EL (cell line): ENCODE results near the gene UBE2U.
"Not testable (repeated sequence)": the region's sequence is repeated elsewhere in the genome, so short reads cannot be mapped to it uniquely, and the experiment has no call there.

Experiments
- DNase-seq: peaks from one replicate; pipeline ENCODE4 v3.0.0-alpha.2; 2016

Gene UBE2U

DNA sequence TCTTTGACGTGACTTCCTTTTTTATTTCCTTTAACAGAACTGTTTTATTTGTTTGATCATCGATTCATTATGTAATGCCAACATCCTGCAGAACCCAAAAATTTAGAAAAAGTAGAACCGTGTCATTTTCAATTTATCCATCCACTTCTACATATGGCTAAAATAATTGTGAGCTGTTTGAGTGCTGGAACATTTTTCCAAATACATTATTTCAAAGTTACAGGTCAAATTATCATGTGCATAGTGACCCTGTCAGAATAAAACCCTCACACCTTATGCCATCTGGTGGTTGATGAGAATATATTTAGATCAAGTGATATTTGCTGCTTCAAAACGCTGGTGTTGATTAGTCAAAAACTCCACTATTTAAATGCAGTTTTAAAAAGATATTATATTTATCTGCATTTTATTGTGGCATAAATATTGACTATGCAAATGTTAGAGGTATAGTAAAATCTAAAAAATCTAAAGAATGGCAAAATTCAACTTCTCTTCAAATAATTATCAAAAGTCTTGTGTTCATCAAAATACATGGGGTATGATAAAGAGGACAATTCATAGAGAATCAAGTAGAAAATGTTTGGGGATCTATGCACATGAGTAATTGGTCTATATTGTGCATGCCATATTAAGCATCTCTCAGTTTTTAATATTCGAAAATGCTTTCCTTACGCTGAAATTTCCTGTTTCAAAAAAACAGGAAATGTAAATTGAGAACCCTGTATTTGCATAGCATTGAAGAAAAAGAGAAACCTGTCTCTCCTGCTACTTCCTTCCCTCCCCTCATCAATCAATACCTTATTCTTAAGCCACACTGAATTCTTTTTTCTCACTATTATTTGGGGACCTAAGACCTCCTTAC is 39.7 kb downstream of the UBE2U start:
- DNase-seq, result peak; percentile 53

- no peak for DNase-seq
These were observed 40.3 kb downstream of the UBE2U start for GRCh38 chr1:64243757-64244080.

- no peak for DNase-seq
These were observed 42.1 kb downstream of the UBE2U start for GRCh38 chr1:64245495-64245894.

DNA sequence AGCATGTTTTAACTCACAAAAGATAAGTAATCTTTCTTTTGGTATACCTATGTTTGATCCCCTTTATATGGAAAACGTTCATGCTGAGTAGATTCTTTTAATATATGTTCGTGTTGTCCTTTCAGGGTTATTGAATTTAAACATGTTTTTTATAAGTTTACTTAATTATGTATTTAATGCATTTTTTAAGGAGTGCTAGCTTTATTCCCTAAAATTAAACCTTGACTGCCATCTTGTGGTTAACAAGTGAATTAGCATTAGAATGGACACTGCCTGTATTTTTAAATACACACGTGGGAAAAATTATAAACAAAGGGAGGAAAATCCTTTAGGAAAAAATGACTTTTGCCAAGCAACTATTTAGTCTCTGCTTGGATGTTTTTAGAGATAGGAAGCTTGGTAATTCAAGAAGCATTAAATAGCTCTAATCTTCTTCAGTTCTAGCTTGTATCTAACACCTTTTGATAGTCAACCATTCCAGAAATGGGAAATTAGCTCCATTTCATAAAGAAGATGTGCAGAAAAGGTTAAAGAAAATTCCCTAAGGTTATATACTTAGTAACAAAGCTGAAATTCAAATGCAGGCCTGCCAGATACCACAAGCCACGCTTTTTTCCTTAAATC is 43.0 kb downstream of the UBE2U start:
- peak; percentile 41 for DNase-seq

DNA sequence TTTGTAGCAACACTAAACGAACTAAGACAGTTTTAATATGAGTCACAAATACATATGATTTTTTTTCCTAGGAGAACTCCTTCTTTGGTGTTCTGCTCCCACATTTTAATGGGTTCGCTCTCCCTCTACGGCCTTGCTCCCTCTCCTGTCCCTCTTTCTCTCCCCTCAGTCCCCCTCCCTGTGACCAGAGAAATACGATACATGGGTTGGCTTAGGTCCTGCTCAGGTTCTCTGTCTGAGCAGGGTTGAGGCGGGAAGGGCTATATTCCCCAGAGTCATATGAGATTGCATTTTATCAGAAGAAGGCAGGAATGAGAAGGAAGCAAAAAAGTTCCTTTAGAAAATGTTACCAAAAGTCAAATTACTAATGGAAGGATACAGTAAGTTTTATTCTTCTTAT is 44.6 kb downstream of the UBE2U start:
- DNase-seq, result no peak

DNA sequence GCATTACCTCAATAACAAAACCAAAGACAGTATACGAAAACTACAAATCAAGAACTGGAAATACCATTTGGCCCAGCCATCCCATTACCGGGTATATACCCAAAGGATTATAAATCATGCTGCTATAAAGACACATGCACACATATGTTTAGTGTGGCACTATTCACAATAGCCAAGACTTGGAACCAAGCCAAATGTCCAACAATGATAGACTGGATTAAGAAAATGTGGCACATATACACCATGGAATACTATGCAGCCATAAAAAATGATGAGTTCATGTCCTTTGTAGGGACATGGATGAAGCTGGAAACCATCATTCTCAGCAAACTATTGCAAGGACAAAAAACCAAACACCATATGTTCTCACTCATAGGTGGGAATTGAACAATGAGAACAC is 47.0 kb downstream of the UBE2U start:
- not testable (repeated sequence) for DNase-seq

DNA sequence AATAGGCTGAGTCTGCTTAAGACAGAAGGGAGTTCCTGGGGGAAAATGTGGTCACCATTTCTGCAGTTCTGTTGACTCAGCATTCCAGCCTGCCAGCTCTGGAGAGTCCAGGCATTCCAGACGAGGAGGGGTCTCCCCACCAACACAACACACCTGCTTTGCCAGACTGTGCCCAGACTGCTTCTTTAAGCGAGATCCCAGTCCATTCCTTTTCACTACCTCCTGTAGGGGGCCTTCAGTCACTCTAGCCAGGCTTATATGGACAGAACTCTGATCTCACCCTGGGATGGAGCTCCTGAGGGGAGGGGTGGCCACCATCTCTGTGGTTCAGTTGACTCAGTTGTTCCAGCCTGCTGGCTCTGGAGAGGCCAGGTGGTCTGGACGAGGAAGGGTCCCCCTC is 48.5 kb downstream of the UBE2U start:
- DNase-seq, result no peak

DNA sequence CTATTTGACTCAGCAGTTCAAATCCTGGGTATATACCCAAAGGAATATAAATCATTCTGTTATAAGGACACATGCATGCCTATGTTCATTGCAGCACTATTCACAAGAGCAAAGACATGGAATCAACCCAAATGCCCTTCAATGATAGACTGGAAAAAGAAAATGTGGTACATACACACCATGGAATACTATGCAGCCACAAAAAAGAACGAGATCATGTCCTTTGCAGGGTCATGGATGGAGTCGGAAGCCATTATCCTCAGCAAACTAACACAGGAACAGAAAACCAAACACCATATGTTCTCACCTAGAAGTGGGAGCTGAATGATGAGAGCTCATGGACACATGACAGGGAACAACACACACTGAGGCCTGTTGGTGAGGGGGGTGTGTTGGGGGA is 53.8 kb downstream of the UBE2U start:
- DNase-seq, result not testable (repeated sequence)

GRCh38 chr1:64258444-64258843 is 55.0 kb downstream of the UBE2U start:
- not testable (repeated sequence) for DNase-seq

DNA sequence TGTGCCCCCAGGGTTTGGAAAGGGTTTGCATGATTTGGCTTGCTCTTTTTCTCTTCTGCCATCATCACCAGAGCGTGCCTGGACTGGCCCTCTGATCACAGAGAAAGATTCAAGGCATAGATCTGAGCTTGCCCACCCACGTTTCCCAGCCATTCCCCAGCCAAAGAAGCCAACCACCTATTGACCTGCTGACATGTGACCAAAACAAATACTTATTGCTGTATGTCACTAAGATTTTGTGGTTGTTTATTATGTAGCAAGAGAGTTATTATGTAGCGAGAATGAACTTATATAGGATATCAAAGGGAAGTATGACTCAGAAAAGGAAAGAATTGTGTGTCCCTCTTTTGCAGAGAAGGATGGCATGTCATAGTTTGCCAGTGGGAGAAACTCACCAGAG is 59.9 kb downstream of the UBE2U start:
- peak; percentile 32 for DNase-seq

DNA sequence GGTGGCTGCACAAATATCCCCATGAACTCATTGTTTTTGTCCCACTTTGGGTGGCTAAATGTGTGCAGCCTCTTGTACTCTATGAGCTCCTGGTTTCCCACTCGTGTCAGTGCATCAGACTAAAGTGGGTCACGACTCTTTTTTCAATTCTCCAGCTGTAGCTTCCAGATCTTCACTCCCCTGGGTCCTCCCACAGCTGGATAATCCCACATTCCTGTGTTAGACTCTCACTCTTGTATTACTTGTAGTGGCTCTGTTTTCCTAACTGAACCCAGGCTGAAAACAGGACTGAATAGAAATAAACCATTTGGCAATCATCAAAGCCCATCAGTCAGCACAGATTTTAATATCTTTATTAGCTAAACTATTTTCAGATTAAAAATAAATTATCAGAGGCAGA is 60.4 kb downstream of the UBE2U start:
- no peak for DNase-seq

DNA sequence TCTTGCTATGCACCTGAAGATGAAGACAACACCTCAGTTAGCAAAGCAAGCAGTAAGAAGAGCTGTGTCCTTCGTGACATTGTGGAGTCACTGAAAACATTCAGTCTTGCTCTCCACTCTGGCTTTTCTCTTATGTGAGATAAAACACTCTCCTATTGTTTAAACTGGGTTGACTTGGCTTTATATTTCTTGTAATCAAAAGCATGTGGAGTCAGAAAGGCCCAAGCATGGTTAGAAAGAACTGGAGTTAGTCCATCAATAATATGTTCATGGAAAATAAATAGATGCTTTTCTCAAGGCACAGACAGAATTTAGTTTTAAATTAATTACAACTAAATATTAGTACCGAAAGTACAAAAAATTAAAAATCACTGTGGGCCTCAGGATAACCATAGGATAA is 61.7 kb downstream of the UBE2U start:
- no peak for DNase-seq

- no peak for DNase-seq
These were observed 63.6 kb downstream of the UBE2U start for GRCh38 chr1:64266991-64267390.

DNA sequence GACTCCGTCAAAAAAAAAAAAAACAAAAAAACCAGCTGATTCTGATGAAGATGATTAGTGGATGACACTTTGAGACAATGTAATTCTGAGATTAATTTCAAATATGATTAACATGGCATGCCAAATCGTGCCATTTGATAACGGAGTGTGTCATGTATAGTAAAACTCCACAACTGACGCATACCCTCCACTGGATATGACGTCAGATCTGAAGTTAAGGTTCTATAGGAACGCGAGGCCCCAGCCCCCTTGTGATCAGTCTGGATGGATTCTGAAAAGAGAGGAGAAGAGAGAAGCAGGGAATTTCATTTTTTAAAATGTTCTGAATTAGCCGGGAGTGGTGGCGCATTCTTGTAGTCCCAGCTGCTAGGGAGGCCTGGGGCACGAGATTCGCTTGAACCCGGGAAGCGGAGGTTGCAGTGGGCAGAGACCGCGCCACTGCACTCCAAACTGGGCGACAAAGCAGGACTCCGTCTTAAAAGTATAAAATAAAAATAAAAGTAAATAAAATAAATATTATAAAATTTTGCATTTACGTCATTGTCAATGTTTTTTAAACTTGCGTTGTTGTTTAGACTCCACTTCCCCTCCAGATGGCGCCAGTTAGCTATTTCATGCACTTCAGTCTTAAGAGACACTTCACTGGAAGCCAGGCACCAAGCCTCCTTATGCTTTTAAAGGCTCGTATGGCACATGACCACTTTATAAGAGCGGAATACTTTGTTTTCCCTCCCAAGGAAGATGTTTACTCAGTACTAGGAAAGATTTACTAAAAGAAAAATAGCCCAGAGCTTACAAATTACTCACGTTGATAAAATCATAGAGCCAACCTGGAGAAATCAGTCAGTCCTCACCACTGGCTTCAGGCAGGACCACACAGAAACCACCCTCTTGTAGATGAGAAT is 65.5 kb downstream of the UBE2U start:
- peak; percentile 80 for DNase-seq

GRCh38 chr1:64269558-64269884 is 66.1 kb downstream of the UBE2U start:
- DNase-seq, result no peak

DNA sequence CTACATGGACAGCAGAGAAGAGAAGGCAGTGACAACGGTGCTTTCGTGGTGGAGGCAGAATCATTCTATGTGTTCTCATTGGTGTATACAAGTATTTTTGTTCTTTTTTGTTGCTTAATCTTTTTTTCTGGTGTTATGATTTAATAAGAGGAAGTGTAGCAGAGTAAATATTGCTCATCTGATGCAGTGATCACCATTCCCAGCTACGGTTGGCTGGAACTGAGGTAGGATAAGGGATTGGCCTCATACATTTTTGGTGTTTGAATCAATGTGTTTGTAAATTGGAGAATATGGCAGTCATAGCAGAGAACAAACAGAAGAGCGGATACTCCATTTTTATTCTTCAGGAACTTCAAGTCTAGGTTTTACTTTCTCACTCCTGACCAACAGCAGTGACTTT is 76.6 kb downstream of the UBE2U start:
- no peak for DNase-seq

DNA sequence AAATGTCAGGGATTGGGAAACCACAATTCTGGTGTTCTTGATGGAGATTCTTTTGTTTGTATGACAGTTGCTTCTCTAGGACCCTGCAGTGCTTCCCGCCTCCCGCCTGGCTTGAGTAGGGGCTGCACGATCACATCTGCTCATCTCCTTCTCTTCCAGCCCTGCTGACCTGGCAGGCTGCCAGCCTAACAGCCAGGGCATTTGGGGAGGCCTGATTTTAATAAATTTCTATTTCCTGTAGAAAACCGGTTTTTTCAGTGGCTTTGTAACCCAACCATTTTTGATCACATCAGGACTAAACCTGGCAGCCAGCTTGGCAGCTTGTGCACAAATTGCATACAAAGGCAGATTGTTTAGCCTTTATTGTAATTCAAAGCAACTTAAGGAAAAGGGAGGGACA is 78.9 kb downstream of the UBE2U start:
- no peak for DNase-seq

DNA sequence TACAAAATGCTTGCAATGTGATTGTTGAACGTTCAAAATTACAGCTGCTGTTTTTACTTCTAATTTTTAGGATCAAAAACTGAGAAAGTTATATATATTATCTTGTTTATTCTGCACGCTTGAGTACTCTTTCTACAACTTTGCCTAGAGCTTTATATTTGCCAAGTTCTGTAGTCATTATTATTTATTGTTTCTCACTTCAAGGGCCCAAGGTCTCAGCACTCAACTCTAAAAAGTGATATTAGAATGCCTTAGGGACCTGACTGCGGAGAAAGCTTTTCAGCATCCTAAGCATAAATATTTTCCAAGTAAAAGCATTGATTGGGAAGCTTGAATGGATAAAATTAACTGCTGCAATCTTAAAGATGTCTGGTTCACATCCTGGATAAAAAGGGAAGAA is 83.6 kb downstream of the UBE2U start:
- no peak for DNase-seq

DNA sequence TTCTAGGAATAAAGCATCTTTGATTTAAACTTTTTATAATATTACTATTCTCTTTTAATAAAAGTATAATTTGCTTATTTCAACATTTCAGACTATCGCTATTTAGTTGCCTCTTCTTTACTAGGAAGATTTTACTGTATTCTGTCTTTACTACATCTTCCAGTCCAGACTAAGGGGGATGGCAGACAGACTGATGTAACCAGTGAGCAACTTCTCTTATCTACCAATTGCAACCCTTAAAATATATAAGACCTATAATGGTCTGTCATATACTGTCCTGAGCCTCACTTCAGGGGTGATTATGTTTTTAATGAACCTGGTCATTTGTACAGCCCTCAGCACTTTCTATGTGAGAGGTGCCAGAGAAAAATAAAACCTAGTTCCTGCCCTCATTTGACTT is 87.0 kb downstream of the UBE2U start:
- DNase-seq, result no peak

DNA sequence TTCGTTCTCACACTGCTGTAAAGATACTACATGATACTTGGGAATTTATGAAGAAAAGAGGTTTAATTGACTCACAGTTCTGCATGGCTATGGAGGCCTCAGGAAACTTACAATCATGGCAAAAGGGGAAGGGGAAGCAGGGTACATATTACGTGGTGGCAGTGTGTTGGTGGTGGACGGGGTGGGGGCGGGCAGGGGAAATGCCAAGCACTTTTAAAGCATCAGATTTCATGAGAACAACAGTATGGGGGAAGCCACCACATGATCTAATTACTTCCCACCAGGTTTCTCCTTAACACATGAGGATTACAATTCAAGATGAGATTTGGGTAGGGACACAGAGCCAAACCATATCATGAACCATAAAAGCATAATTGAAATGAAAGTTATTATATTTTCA is 88.5 kb downstream of the UBE2U start:
- no peak for DNase-seq

DNA sequence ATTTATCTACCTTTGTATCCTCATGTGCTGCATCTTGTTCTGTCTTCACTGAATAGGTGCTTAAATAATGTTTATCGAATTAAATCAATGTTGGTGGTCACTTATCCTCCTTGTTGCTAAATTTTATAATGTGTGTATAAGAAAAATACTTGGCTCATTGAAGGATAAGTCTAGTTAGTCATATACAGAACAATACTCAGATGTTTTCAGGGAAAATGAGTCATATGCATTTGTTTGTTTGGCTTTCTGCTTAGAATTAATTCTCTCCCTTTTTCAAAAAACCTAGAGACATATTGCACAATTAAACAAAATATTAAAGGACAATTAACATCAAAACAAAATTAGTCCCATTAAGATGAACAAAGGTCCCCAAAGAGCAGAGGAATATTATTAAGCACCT is 89.0 kb downstream of the UBE2U start:
- DNase-seq, result no peak

DNA sequence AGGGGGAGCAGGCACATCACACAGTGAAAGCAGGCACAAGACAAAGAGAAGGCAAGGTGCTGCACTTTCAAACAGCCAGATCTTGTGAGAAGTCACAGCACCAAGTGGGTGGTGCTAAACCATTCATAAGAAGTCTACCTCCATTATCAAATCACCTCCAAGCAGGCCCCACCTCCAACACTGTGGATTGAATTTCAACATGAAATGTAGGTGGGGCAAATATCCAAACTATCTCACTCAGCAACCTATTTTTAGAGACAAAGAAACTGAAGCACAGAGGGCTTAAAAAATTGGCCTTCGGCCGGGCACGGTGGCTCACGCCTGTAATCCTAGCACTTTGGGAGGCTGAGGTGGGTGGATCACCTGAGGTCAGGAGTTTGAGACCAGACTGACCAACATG is 90.4 kb downstream of the UBE2U start:
- no peak for DNase-seq

GRCh38 chr1:64295136-64295535 is 91.7 kb downstream of the UBE2U start:
- DNase-seq, result no peak

DNA sequence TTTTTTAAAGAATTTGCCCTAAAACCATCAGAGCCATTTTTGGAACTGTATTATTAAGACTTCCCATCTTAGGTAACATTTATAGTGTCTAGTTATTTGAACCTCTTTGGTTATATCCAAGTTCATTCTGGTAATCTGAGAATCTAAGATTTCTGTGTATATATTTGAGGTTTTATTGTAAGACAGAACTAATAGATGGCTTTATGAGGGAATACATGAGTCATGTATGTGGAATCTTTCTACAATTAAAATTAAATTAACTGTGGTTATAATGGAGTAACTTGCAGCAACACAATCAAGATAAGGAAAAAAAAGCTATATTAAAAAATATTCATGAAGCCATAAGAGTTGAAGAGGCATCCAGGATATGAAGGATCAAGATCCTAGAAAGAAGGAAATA is 92.1 kb downstream of the UBE2U start:
- DNase-seq, result peak; percentile 13
